ENCODE results near the gene DPF3.

Gene DPF3

DNA sequence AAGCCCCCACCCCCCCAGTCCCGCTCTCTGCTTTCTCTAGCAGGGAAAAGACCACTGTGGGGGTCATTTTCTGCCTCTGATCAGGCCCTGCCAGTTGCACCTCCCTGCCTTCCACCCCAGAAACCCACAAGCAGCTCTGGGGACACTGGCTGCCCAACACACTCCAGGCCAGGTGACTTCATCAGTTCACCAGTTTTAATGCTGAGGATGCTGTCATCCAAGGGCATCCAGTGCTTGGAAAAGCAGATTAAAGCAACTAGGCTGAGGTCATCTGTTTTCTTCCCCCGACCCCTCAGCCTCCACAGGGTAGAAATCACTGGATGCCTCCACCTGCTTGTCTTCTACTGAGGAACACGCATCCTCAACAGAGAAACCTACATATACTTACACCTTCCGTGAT lies 282.4 kb downstream of the DPF3 start:
- DNase-seq: no peak

- no peak for DNase-seq
Observed at GRCh38 chr14:72610831-72611200, 283.1 kb downstream of the DPF3 start.

DNA sequence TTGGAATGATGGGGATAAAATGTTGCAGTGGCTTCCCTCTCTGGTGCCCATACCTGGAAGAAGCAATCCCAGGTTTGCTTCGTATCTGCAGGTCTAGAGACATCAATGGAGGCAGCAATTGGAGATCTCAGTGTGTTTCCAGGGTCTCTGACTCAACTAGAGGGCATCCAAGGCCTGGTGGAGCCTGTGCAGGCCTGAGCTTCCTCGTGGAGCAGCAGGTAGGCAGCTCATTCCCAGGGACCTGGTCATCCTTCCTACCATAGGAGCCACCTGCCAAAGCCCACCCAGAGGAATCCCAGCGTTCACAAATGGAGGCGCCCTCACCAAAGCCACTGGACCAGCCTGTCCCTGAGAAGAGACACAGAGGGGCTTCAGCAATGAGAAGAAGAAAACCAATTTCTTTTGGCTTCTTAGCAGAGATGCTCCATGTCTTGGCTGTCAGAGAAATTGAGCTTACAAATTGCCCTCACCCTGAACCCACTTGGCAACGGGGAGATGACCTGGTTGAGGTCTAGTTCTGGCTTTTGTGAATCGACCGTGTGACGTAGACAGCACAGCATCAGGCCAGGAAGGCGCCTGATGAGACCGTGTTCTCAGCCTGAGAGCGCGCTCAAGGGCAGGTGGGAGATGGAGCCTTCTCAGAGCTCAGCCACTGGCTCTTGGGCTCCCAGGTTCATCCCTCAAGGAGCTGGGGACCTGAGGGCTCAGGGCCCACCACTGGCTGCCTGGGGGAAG lies 283.6 kb downstream of the DPF3 start:
- DNase-seq: no peak

DNA sequence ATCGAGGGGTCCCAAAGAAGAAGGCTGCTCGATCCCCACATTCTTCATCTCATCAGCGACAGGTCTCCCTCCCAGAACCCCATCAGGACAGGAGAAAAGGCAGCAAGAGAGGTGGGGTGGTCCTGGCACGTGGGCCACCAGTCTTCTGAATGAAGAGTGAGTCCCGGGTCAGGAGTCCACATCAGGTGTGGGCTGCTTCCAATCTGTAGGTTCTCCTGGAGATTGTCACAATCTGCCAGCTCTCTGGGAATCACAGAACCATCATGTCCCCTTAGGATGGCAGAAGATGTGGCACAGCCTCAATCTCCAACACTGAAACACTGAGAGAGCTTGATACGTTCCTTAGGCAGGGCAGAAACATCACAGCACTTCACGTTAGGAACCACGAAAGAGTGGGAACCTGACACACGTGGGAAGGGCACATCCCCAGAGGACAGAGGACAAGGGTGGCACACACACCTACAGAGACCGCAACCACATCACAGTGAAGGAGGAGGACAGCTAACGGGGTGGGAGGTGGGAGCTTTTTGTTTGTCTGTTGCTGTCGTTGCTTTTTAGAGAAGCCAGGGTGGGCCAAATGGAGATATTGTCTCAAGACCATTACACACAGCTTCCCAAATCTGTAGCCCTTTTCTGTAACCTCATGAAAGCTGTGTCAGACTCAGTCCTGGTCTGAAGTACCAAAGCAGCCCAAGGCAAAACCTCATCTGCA lies 284.5 kb downstream of the DPF3 start:
- DNase-seq: no peak

DNA sequence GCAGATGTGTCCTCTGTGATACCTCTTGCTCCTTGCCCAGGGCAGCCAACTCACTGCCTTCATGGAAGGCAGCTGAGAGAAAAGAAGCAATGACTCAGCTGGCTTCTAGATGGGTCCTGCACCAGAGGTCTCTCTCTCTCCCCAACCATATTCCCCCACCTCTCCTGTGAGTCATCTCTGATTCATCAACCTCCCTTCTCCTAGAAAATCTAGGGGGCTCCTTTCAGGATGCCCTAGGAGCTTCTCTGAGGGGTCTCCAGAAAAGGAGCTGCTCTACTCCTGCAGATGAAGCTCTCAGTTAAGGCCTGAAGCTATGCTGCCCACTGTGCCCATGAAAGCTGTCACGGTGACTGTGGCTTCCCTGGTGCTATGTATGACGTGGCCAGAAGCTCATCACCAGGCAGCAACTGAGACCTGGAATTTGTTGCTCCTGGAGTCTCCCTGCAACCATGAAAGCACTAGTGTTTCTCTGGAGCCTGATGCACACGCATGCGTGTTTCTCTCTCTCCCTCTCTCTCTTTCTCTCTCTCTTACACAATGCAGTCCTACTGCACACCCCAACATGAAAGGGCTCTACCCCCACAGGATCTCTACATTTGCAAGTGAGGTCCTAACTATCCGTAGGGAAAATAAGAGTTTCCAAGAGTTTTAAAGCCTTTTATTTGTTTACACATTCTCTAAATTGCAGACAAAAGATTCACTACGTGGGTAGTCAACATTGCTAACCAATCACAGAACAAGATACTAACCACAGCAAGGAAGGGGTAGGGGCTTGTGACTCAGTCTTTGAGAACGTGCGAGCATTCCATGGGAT lies 285.3 kb downstream of the DPF3 start:
- DNase-seq: no peak

DNA sequence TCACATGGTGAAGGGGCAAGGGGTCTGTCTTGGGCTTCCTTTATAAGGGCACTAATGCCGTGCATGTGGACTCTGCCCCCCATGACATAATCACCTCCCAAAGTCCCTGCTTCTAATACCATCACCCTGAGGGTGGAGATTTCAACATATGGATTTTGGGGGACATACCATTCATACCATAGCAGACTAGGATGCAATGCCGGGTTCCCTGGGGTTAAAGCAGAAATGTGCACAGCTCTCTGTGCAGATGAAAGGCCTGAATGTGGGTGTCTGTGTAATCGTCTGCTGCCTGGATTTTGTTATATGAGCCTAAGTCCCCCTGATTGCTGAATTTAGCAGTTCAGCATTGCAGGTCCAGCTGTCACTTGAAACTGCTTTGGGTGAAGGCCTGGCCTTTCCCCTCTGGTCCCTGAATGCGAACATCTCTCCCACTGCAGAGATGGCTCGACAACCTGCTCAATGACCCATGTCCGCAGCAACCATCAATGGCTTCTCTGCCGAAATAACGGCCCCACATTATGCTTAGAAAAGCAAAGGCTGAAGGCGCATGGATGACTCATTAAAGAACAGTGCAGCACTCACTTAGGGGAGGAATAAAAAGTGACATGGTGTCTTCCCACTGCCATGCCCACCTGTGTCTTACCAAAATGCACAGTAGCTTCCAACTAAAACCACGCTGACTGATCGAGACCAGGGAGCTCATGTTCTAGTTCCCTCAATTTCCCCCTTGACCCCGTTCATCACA lies 286.3 kb downstream of the DPF3 start:
- DNase-seq: no peak

- no peak for DNase-seq
Observed at GRCh38 chr14:72606879-72607278, 287.0 kb downstream of the DPF3 start.

GRCh38 chr14:72605921-72606220 lies 288.0 kb downstream of the DPF3 start:
- no peak for DNase-seq

- DNase-seq: no peak
Observed at GRCh38 chr14:72605096-72605920, 288.6 kb downstream of the DPF3 start.

DNA sequence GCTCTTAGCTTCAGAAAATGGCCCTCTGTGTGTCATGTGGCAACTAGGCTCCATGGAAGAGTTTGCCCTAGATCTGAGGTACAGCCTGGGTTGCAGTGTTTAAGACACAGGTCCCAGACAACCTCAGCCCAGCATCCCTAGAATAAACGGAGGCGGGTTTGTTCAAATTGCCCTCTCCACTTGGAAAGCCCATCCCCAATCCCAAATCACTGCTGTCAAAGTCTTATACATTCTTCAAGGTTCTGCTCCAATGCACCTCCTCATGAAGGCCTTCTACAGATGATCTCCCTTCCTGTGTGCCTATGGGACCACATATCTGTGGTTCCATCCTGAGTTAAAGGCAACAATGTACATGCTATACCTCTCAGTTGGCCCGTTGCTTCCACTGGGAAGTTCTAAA lies 289.8 kb downstream of the DPF3 start:
- DNase-seq: no peak

DNA sequence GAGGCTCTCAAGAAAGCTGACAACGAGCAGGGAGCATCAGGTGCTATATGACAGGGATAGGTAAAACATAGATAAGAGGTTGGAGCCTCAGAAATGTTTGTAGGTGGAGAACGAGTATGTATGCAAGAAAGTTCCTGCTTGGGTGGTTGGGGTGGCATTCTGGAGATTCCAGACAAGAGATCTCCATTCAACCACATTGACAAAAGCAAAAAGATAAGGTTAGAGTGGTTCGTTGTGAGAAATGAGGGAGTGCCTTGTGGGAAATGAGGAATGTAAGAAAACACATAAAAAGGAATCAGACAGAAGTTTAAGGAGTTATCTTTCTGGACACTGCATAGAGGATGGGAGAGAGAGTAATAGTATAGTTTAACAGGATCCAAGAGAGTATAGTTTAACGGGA lies 290.3 kb downstream of the DPF3 start:
- no peak for DNase-seq

DNA sequence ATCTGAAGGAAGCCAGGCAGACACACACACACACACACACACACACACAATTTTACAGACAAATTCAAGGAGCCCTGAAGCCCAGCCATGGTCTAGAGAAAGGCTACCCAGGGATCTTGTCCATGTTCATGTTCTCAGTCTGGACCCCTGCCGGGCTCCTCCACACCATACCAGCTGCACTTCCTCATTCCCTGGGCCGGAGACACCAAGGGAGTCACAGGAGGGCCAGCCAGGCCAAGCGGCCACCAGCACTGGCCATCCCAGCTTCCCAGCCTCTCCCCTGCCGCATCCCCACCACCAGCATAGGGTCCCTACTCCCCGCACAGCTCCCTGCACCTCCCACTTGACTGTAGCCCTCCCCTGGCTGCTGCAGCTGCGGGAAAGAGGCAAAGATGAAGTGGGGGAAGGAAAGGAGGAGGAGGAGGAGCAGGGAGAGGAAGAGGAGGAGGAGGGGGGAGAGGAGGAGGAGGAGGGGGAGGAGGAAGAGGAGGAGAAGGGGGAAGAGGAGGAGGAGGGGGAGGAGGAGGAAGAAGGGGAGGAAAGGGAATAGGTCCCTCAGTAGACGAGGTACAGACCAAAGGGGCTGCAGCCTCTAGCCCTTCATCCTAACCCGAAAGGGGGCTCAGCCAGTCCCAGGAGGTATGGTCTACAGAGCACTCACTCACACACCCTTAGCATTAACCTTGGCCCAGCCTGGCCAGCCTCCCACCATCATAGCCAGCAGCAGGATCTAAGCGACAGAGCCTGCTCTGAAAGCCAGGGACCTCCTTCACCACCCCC lies 293.2 kb downstream of the DPF3 start:
- peak; percentile 5 to 22 for DNase-seq

GRCh38 chr14:72599579-72600470 lies 294.1 kb downstream of the DPF3 start:
- no peak for DNase-seq

DNA sequence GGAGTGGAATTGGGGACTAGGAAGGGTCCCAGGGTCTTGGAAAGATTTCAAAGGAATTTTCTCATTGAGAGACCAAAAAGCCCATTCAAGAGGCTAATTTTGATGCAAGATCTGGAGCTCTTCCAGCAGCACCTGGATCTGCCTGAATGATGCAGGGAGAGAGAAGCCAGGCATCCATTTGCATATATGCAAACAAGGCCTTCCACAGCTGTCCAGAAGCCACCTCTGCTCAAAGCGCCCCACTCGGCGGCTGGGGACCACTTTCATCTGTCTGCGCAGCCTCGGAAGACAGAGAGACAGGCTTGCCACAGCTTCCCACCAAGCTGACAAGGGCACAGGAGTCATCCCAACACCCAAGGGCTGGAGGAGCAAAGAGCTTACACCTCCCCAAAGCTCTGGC lies 295.6 kb downstream of the DPF3 start:
- no peak for DNase-seq

DNA sequence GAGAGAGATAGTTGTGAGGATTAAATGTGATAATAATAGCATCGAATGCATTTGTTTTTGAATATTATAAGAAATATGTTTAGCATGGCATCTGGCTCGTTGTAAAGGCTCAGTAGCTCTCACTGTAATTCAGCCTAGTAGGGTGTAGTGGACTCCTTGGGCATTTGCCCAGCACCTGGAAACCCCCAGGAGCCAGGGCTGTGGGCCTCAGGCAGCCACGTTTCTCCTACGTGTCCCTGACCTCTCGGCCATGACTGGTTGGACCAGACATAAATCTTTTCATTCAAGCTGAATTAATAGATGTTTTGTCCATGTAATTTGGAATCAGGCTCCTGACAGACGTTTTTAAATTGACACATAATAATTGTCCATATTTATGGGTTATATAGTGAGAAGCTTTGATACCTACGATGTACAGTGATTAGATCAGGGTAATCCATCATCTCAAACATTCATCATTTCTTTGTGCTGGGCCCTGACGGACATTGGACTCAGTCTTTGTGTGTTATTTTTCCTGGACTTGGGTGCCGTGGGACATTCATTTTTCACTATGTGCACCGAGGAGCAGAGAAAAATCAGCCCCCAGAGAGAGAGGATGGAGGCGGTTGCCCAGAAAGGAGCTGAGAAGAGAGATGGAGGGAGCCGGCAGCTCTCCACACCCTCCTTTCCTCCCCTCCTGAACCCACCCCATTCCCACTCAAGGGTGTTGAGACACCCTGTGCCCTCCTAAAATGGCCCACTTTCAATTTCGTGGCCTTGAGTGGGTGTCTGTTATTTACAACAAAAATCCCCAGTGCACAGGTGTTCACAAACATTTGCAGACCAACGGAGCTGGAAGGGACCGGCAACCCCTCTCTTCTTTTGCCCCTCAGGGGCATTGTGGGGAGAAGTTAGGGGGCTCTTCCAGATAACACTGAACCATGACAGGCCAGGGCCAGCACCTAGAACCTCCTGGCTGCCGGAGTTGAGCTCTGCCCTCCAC lies 296.4 kb downstream of the DPF3 start:
- DNase-seq: no peak

DNA sequence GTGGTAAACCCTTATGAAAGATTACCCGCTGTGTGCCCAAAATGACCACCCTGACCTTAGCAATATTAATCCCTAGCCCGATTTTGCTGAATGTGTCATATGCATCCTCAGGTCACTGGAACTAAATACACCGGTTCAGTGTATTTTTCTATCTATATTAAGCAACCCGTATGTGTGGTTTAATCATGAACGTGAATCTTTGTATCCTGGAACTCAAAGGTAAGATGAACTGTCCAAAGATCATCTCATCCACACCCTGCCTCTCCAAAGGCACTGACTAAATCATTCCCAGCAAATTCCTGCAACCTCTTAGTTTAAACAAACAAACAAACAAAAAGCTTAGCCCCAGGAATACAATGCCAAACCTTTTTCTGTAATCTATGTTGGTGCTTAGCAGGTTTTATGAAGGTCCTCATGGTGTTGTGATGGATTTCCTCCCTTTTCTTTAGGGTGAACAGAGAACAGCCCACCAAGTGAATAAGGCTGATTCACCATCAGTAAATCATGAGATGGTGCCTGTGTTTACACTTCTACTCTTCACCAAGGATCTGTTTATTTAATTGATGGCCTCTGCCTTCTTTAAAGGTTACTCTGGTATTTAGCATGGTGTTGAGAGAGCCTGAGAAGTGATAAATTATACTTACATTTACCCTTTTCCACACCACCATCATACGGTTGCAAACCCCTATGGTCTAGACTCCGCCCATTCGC lies 298.6 kb downstream of the DPF3 start:
- no peak for DNase-seq

- DNase-seq: no peak
Observed at GRCh38 chr14:72594099-72594901, 299.6 kb downstream of the DPF3 start.

All from inflammatory macrophage (primary cell).